Heart left ventricle (tissue), 13 donors: ENCODE results near the gene CDHR3.

Source experiments
- CTCF ChIP-seq, 12 donors: fragments of 200-600 bp; sonication (generic) in 4 of 12; IDR thresholded peaks; one replicate each; pipeline versions ENCODE4 v1.5.0 to v1.8.0; 2018 to 2022; ENCODE audit warnings: antibody characterized with exemption in 12 of 12, mild to moderate bottlenecking in 5 of 12
- POLR2A ChIP-seq, 2 donors: fragments of 450-650 bp; IDR thresholded peaks; one replicate each; pipeline ENCODE4 v1.6.1; 2017; ENCODE audit warnings: antibody characterized with exemption in 2 of 2, mild to moderate bottlenecking in 2 of 2, moderate library complexity in 2 of 2
- donor health status: ischemic (EF 13 %, LVEDD 7.1; RV severe dilation, severe dysfunction).
- donor health status: DM: no; HTN: yes; CAD: no.
- donor health status: DM: no; HTN: no; CAD: no.
- donor health status: ischemic (EF 25% LVEDD 6.9; RV normal size, moderate dysfunction).
- donor health status: ischemic (EF 25% LVEDD 5.7; RV mildly dilated, moderate dysfunction).
- donor health status: ischemic (EF 35%, LVEDD 5.7; RV mildly dilated, moderate dysfunction).
- donor health status: nonischemic (EF 11% LVEDD 7.7; RV severe dilation, severe dysfunction).
- donor health status: DM: yes; HTN: yes; CAD: no.
- donor health status: PGD.
- donor health status: ischemic (EF 29% LVEDD 5.4; RV normal size, mild dysfunction).
- donor health status: nonischemic (EF 23%, LVEDD 6.1; RV moderate dilation, normal function).

- TF ChIP-seq CTCF (IDR thresholded peaks at IDR 0.05) (no peak), POLR2A (IDR thresholded peaks at IDR 0.05) (no peak)
Observed at GRCh38 chr7:106075937-106076336, 112.9 kb downstream of the CDHR3 start.
